Left renal pelvis (tissue), 4 donors: Measurements from ENCODE around the gene HOXC6. TPM values are rescaled to one million over a fixed set of nuclear protein-coding genes. Genes with fewer than 3 reads are reported as not detected.
"Not testable (repeated sequence)": the region's sequence is repeated elsewhere in the genome, so short reads cannot be mapped to it uniquely, and the experiment has no call there.

Experiments used
- DNase-seq, 4 donors: peaks; one replicate each; pipeline ENCODE4 v3.0.0-alpha.2; 2013; ENCODE audit warnings: low read depth in 4 of 4, low spot score in 3 of 4
- polyA plus RNA-seq, 4 donors: library from polyadenylated mRNA; unstranded; fragments of 120-200 nt; gene quantifications; one replicate each; pipeline ENCODE4 v1.2.1, GENCODE V29; 2013; ENCODE audit not compliant: insufficient read length in 4 of 4

Gene HOXC6
- polyA plus RNA-seq, 4 donors: 32.8 to 90.5 (median 41.9) TPM

DNA sequence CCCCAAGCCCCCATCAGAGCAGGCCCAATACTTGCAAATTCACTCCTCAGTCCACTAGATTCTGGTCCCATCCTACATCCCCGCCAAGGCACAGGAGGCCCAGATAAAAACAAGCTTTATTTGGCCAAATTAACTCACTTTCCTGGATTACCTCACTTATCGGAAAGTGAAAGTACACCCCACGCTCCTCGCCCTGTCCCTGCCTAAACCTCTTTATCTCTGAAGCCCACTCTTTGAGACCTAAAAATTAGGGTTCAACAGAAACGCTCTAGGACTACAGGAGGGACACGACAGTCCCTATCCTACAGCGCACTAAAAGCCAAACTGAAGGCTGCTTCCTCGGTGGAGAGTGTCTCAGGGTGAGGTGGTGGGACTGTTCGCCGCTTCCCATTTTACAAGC lies 49.6 kb downstream of the HOXC6 start:
- DNase-seq: not testable (repeated sequence)

- not testable (repeated sequence) for DNase-seq
Measured at GRCh38 chr12:54079115-54079514, 50.9 kb downstream of the HOXC6 start.

Other genes starting within 250 kb of the HOXC6 start
- not detected for gene HOXC13, start 89.6 kb upstream of the HOXC6 start, polyA plus RNA-seq
- gene HOXC12, start 73.5 kb upstream of the HOXC6 start, polyA plus RNA-seq: under 1 TPM in 1 of 4 donors, not detected in 3; 0.04 TPM
- gene HOXC11, start 55.3 kb upstream of the HOXC6 start, polyA plus RNA-seq: 1 to 10 TPM; 1.6 to 3.9 (median 3.3) TPM
- gene HOTAIR, start 53.5 kb upstream of the HOXC6 start, polyA plus RNA-seq: 1 to 10 TPM; 1.3 to 2.9 (median 2.6) TPM
- gene HOXC10, start 43.3 kb upstream of the HOXC6 start, polyA plus RNA-seq: 100 to 1,000 TPM in 1 of 4 donors, 10 to 100 TPM in 3; 62.0 to 114 (median 71.7) TPM
- gene HOXC9, start 28.3 kb upstream of the HOXC6 start, polyA plus RNA-seq: 10 to 100 TPM; 15.7 to 31.8 (median 27.1) TPM
- gene HOXC8, start 19.5 kb upstream of the HOXC6 start, polyA plus RNA-seq: 10 to 100 TPM in 2 of 4 donors, 1 to 10 TPM in 2; 8.9 to 23.3 (median 12.0) TPM
- gene HOXC5, start 4.6 kb downstream of the HOXC6 start, polyA plus RNA-seq: 1 to 10 TPM; 1.5 to 7.8 (median 3.0) TPM
- gene HOXC4, start 25.4 kb downstream of the HOXC6 start, polyA plus RNA-seq: 100 to 1,000 TPM in 1 of 4 donors, 10 to 100 TPM in 3; 49.4 to 136 (median 65.6) TPM
- gene SMUG1, start 160.5 kb downstream of the HOXC6 start, polyA plus RNA-seq: 10 to 100 TPM; 22.8 to 41.4 (median 32.8) TPM